Ureter (tissue), 1 donor: ENCODE results near the gene WFDC2. TPM values are rescaled to one million over a fixed set of nuclear protein-coding genes. Genes with fewer than 3 reads are reported as not detected.

Experiments
- DNase-seq: peaks from one replicate; pipeline ENCODE4 v3.0.0-alpha.2; 2020; ENCODE audit warnings: low spot score
- total RNA-seq: library from RNA; stranded (reverse); gene quantifications from one replicate; pipeline ENCODE4 v1.2.4, GENCODE V29; 2023
- donor health status: DM: yes; HTN: yes; CAD: no.

The WFDC2 gene, protein sequence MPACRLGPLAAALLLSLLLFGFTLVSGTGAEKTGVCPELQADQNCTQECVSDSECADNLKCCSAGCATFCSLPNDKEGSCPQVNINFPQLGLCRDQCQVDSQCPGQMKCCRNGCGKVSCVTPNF
- 244 TPM for total RNA-seq

- peak; percentile 65 for DNase-seq
Measured at GRCh38 chr20:45469336-45470261, at the start of gene WFDC2. WFDC2 (plus strand) TSS chr20:45469753; CDS start chr20:45469782, 29 bp downstream.

DNA sequence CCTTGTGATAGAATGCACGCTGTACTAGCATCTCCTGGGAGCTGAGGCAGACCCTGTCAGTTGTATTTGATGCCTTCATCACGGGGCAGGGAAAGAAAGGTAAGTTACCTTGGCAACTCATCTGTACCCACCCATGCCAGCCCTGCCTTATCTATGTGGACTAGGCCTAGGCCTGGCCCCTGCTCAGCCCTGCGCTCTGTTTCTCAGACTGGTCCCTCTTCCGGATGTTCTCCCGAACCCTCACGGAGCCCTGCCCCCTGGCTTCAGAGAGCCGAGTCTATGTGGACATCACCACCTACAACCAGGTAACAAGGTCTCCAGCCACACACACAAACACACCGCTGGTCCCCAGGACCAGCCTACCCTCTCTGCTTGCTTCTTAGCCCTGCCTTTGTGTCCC lies 49.4 kb upstream of the WFDC2 start:
- DNase-seq: no peak

DNA sequence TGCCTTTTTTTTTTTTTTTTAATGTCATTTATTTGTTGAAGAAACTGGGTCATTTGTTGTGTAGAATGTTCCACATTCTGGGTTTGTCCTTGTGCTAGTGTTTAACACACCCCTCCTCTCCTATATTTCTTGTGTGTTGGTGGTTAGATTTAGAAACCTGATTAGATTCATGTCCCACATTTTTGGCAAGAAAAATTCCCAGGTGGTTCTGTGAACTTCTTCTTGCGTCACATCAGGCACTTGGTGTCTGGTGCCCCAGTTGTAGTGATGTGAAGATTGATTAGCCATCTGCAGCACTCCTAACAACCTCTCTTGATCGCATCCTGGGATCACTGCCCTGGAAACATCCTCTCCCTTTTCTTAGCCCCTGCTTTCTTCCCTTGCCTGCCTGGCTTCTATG lies 45.9 kb upstream of the WFDC2 start:
- no peak for DNase-seq

DNA sequence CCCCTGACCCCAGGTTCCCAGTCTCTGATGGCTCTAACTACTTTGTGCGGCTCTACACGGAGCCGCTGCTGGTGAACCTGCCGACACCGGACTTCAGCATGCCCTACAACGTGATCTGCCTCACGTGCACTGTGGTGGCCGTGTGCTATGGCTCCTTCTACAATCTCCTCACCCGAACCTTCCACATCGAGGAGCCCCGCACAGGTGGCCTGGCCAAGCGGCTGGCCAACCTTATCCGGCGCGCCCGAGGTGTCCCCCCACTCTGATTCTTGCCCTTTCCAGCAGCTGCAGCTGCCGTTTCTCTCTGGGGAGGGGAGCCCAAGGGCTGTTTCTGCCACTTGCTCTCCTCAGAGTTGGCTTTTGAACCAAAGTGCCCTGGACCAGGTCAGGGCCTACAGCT lies 44.0 kb upstream of the WFDC2 start:
- DNase-seq: no peak

GRCh38 chr20:45426320-45427016 lies 43.1 kb upstream of the WFDC2 start:
- DNase-seq: no peak

DNA sequence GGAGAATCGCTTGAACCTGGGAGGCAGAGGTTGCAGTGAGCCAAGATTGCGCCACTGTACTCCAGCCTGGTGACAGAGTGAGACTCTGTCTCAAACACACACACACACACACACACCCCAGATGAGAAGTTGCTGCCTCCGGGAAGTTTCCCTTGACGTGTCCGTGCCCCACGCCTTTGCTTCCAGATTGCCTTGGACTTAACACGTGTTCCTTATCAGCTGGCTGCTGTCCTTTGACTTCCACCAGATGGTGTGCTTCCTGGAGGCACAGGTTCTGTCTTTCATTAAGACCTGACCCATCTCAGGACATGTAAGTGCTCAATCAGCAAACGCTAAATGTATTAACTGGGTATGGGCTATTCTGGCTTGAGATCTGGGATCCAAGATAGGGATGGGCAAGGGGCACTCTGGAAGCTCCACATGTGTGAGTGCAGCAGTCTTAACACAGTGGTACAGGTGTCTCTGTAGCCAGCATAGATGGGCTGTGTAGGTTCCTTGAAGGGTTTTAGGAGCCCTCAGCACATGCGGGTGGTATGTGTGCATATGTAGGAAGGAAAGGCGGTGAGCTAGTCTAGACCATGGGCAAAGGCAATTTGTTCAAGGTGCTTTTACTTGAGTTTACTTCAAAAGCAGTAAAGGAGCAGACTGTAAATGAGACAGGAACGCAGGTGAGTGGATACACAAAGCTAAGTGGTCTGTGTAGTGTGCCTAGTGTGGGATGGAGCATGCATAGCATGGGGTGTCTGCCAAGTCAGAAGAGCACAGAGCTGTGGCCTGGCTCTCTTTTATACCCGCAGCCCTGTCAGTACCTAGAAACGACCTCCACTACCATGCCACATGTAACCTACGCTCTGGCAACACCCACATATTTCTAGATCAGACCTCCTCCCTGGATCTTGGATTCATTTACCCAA lies 42.1 kb upstream of the WFDC2 start:
- DNase-seq: no peak

DNA sequence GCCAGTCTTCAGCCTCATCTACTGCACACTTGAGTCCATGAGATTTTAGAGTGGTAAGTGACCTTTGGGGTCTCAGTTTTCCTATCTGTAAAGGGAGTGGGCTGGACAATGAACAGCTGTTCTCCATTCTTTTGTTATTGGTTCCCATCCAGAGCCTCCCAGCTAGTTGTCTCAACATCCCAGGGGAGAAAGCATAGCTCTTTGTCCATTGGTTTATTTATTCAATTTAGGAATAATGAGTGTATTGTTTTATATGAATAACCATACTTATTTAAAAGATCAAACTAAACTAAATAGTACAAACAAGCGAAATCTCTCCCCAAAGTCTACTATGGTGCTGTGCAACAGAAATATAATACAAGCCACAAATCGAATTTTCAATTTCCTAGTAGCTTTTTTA lies 39.9 kb upstream of the WFDC2 start:
- no peak for DNase-seq

DNA sequence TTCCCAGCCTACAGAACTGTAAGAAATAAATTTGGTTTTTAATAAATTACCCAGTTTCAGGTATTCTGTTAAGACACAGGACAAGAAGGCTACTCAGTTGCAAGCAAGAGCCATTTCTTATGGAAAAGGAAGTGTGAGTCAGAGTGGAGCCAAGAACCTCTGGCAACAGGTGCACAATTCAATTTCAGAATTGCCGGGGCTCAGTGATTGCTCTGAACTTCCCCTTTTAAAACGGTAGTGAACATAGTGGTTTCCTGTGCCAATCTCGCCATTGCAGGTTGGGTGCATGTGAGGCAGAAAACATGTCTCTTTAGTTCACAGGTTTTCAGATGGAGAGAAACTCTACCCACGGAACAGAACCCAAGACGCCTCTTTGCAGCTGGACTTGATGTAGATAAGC lies 37.3 kb upstream of the WFDC2 start:
- no peak for DNase-seq

DNA sequence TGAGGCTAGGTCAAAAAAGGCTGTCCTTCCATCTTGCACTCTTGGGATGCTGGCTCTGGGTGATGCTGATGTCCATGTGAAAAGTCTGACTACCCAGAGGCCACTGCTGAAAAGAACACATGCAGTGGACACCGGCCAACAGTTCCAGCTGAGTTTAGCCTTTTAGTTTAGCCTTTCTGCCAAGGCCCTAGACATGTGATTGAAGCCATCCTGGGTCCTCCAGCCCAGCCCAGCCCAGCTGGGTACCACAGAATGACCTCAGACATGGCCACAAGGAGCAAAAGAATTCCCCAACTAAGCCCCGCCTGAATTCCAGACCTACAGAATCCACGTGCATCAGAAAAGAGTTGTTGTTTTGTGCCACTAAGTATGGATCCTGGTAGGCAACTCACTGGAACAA lies 36.2 kb upstream of the WFDC2 start:
- DNase-seq: no peak

GRCh38 chr20:45433976-45434375 lies 35.6 kb upstream of the WFDC2 start:
- DNase-seq: no peak

DNA sequence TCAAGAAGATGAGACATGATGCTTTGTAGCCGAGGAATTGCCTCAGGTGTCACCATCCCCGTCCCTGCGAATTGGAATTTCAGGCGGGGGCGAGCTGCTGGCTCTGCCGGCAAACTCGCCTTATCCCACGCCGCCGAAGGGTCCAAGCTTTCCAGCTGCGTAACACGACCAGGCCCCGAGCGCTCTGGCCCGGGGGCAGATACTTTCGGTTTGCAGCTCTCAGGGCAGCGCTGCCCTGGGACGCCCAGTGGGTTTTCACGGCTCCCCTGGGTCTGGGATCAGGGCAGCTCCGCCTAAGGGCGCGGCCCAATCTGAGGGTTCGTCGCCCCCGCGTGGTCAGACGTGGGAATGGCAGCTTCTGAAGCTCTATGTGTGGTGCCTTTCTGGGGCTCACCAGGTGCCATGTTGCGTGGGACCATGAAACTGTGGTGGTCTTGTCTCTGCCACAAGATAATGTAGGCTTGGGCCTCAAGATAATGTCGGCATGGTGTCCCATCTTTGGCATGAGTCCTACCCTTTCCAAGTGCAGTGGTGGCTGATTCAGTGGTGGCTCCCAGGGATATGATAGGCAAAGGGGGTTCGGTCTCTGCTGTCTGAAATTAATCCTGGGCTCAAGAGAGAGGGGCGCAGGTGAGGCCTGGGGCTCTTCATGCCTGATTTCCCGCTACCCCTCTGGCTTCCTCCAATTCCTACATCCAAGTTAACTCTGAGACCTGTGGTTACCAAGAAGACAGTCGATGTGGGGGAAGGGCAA lies 32.6 kb upstream of the WFDC2 start:
- peak; percentile 91 for DNase-seq

GRCh38 chr20:45440424-45440823 lies 29.1 kb upstream of the WFDC2 start:
- DNase-seq: no peak

DNA sequence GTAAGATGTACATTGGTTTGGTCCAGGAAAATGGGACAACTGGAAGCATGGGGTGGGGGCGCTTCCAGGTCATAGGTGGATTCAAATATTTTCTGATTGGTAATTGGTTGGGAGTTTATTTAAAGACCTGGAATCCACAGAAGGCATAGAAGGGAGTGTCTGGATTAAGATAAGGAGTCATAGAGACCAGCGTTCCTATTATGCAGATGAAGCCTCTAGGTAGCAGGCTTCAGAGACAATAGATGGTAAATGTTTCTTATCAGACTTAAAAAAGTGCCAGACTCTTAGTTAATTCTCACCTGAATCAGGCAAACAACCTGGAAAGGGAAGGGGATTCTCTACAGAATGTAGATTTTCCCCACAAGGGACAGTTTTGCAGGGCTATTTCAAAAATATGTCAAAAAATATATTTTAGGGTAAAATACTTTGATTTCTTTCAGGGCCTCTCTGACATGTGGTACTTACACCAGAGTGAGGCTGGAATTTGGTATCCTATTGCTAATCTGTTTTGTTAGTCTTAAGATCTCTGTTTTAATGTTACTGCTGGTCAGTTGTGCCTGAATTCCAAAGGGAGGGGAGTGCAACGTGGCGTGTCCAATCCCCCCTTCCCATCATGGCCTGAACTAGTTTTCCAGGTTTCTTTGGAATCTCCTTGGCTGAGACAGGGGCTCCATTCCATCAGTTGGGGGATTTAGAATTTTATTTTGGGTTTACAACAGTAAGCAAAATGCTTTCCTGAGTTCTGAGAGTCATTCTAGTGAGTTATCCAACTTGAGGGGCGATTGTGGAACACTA lies 28.5 kb upstream of the WFDC2 start:
- no peak for DNase-seq

DNA sequence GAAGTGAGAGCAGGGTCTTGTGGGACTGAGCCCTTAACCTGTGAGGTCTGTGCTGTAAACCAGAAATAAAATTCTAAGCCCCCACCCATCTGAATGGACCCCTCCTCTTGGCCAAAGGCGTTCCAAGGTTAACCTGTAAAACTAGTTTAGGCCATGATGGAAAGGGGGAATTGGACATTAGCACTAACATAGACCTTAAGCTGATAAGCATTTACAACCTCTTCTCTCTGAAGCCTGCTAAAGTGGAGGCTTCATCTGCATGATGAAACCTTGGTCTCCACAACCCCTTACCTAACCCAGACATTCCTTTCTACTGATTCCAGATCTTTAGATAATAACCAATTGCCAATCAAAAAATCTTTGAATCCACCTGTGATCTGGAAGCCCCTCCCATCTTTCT lies 27.8 kb upstream of the WFDC2 start:
- DNase-seq: no peak

GRCh38 chr20:45444050-45444449 lies 25.5 kb upstream of the WFDC2 start:
- no peak for DNase-seq

GRCh38 chr20:45445805-45446562 lies 23.6 kb upstream of the WFDC2 start:
- DNase-seq: no peak

- no peak for DNase-seq
Measured at GRCh38 chr20:45448270-45448669, 21.3 kb upstream of the WFDC2 start.

GRCh38 chr20:45449528-45449927 lies 20.0 kb upstream of the WFDC2 start:
- peak; percentile 74 for DNase-seq

DNA sequence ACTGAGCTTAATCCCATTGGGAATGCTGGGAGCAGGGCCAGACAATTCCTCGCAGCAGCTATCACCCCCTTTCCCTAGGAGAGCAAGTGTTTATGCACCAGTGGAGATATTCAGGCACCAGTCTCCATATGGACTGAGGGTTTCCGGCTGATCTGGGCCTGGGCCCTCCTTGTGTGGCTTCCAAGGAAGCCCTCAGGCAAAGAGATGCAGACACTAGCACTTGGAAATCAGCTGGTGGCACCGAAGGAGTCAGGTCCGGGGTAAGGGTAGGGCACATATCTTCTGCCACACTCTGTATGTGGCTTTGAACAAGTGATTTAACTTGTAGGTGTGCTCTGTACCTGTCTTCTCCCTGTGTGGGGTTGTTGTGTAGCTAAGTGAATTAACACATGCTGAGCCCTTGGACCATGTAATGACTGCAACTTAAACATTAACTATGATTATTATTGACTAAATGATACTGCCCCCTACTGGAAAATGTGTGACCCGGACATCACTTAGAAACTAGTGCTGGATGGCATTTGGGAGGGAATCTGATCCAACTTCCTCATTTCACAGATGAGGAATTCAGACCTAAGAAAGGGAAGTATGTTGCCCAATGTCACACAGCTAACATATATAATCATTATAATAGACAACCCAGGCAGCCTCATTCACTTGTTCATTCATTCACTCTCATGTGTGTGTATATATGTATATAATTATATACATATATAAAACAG lies 19.3 kb upstream of the WFDC2 start:
- no peak for DNase-seq
